SH-SY5Y (cell line): ENCODE measurements around the gene NEUROD2.

ENCODE experiments used
- GATA2 ChIP-seq: IDR thresholded peaks from 2 replicates; pipeline ENCODE4 v1.6.1; 2011; ENCODE audit warnings: mild to moderate bottlenecking, low read depth, low read length
- GATA3 ChIP-seq: IDR thresholded peaks from 2 replicates; pipeline ENCODE4 v1.6.1; 2011; ENCODE audit warnings: low read depth, mild to moderate bottlenecking, low read length, moderate library complexity

GRCh38 chr17:39653662-39654331 lies 46.1 kb upstream of the NEUROD2 start:
- TF ChIP-seq GATA2 (no peak), GATA3 (no peak)
